VCaP (cell line): ENCODE results near the gene CSF1R.

Experiments
- H3K27ac ChIP-seq: fragments of 450-650 bp; 2 replicates; pipeline ENCODE4 v1.5.1; 2017
- CTCF ChIP-seq: fragments of 450-650 bp; conservative IDR thresholded peaks from 2 replicates; pipeline ENCODE4 v1.5.1; 2017; ENCODE audit warnings: mild to moderate bottlenecking, moderate library complexity

Gene CSF1R

GRCh38 chr5:150124596-150124995 lies 38.2 kb upstream of the CSF1R start:
- no peak for TF ChIP-seq CTCF
- no peak overlapping the region for H3K27ac ChIP-seq

- no peak for TF ChIP-seq CTCF
- no peak overlapping the region for H3K27ac ChIP-seq
These were observed 37.8 kb upstream of the CSF1R start for GRCh38 chr5:150124111-150124557.

- TF ChIP-seq CTCF: no peak
These were observed 37.2 kb upstream of the CSF1R start for GRCh38 chr5:150123542-150123941.

GRCh38 chr5:150122536-150123481 lies 36.5 kb upstream of the CSF1R start:
- no peak overlapping the region for H3K27ac ChIP-seq
- TF ChIP-seq CTCF: no peak

More at GRCh38 chr5:150123542-150123941, 37.2 kb upstream of the CSF1R start:
- no peak overlapping the region for H3K27ac ChIP-seq

- TF ChIP-seq CTCF: no peak
- H3K27ac ChIP-seq: no peak overlapping the region
These were observed 35.8 kb upstream of the CSF1R start for GRCh38 chr5:150122158-150122510.

- no peak for TF ChIP-seq CTCF
- no peak overlapping the region for H3K27ac ChIP-seq
These were observed 35.2 kb upstream of the CSF1R start for GRCh38 chr5:150121448-150122157.
